Left lung (tissue), 10 donors: ENCODE data around the gene GRB10. TPM values are rescaled to one million over a fixed set of nuclear protein-coding genes. Genes with fewer than 3 reads are reported as not detected.

ENCODE experiments used
- ATAC-seq: fragments of 200-7000 bp; cut with Tn5 transposase; one replicate; pipeline ENCODE4 v1.9.1; 2020; ENCODE audit warnings: moderate library complexity
- DNase-seq, 4 donors: peaks; one replicate each; pipeline ENCODE4 v3.0.0-alpha.2; 2013 to 2020
- H3K27ac ChIP-seq, 2 donors: fragments of 200-600 bp; sonication (generic) in 1 of 2; one replicate each; pipeline versions ENCODE4 v1.5.0 to v1.8.0; 2020 to 2021
- H3K27me3 ChIP-seq, 2 donors: fragments of 200-600 bp; sonication (generic) in 1 of 2; one replicate each; pipeline versions ENCODE4 v1.5.0 to v1.8.0; 2020 to 2021
- H3K36me3 ChIP-seq, 2 donors: fragments of 200-600 bp; sonication (generic) in 1 of 2; one replicate each; pipeline versions ENCODE4 v1.5.0 to v1.8.0; 2020 to 2021
- H3K4me1 ChIP-seq, 2 donors: fragments of 200-600 bp; one replicate each; pipeline ENCODE4 v1.8.0; 2021
- H3K4me3 ChIP-seq, 2 donors: fragments of 200-600 bp; sonication (generic) in 1 of 2; one replicate each; pipeline versions ENCODE4 v1.5.0 to v1.8.0; 2020 to 2021; ENCODE audit warnings: mild to moderate bottlenecking in 1 of 2
- H3K9me3 ChIP-seq, 2 donors: fragments of 200-600 bp; sonication (generic) in 1 of 2; one replicate each; pipeline versions ENCODE4 v1.5.0 to v1.8.0; 2020 to 2021
- CTCF ChIP-seq, 2 donors: fragments of 200-600 bp; sonication (generic) in 1 of 2; IDR thresholded peaks; one replicate each; pipeline versions ENCODE4 v1.5.0 to v1.8.0; 2021; ENCODE audit warnings: antibody characterized with exemption in 2 of 2
- intact Hi-C, 2 donors: fragments of 100-400 bp; cut with DNase I; formaldehyde crosslinking; loops; one replicate each; pipeline versions ENCODE4 v1.11.2 to v1.14.2; 2022
- polyA plus RNA-seq, 6 donors: library from polyadenylated mRNA; unstranded; fragments of 120-200 nt; gene quantifications; one replicate each; pipeline ENCODE4 v1.2.1, GENCODE V29; 2013; ENCODE audit not compliant: insufficient read length in 6 of 6
- total RNA-seq, 2 donors: library from RNA; stranded (reverse); fragmentation: NEBNext Ultra II Directional; extraction: Animal tissue kit (Norgen Biotek cat#: 25700); gene quantifications; one replicate each; pipeline ENCODE4 v1.2.1, GENCODE V29; 2021
- donor health status: DM: no; HTN: yes; CAD: no.
- donor health status: DM: no; HTN: no; CAD: no.

The GRB10 gene
- total and polyA plus RNA-seq, 8 donors = 38.8 to 58.3 (median 45.0) TPM

DNA sequence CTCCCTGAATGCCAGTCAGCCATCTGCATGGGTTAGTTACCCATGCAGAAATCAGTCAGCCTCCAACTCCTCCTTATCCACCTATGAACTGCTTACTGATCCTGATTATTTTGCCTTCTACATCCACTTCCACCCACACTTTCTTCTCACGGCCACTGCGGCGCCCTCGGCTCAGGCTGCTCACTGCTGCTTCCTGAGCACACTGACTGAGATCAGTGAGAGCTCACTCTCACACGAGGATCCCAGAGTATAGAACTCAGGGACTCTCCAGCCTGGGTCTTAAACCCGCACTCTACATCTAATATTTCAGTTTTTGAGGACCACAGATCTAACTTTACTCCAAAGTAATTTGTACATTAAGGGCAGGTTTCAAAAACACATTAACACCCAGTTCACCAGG, 64.4 kb downstream of the GRB10 start:
- H3K27ac ChIP-seq = no peak overlapping the region
- H3K27me3 ChIP-seq = no peaks in the 10 kb centered on the region
- no peak for TF ChIP-seq CTCF (IDR thresholded peaks at IDR 0.05)
- peaks cover 4 to 55% of the 10 kb centered on the region in 2 donors for H3K4me1 ChIP-seq
- H3K4me3 ChIP-seq = no peak overlapping the region
- no peaks in the 10 kb centered on the region for H3K9me3 ChIP-seq
- H3K36me3 ChIP-seq = no peaks in the 10 kb centered on the region
- intact Hi-C loops = no loop called here
- ATAC-seq = no peak
- no peak for DNase-seq

GRCh38 chr7:50717181-50717580, 65.5 kb downstream of the GRB10 start:
- Histone ChIP-seq H3K27ac (no peak overlapping the region), H3K36me3 (no peaks in the 10 kb centered on the region), H3K4me3 (no peak overlapping the region), H3K4me1 (peaks cover 10 to 48% of the 10 kb centered on the region in 2 donors), H3K9me3 (no peaks in the 10 kb centered on the region), H3K27me3 (no peaks in the 10 kb centered on the region)
- TF ChIP-seq CTCF (IDR thresholded peaks at IDR 0.05) = no peak
- ATAC-seq (no peak), DNase-seq (no peak)
- intact Hi-C loops = no loop called here

GRCh38 chr7:50714857-50715256, 67.8 kb downstream of the GRB10 start:
- no peaks in the 10 kb centered on the region for H3K27me3 ChIP-seq
- ATAC-seq = no peak

DNA sequence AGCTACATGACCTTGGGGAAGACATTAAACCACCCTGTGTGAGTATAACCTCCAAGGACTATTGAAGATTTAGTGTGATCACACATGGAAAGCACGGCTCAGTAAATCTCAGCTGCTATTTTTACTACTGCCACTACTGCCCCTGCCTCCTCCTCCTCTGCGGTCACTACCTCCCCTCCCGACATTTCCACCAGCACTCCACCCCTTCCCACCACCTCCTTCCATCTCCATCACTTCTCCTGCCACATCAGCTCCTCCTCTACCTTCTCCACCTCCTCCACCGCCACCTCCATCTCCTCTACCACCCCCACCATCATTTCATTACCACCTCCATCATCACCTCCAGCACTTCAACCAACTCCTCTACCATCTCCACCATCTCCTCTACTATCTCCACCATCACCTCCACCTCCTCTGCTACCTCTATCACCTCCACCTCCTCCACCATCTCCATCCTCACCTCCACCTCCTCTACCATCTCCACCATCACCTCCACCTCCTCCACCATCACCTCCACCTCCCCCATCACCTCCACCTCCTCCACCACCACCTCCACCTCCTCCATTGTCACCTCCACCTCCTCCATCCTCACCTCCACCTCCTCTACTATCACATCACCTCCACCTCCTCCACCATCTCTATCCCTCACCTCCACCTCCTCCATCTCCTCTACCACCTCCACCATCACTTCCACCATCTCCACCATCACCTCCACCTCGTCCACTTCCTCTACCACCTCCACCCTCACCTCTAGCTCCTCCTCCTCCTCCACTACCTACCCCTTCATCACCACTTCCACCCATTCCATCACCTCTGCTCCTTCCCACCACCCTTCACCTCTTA, 69.4 kb downstream of the GRB10 start:
- no peak for TF ChIP-seq CTCF (IDR thresholded peaks at IDR 0.05)
- Histone ChIP-seq H3K27me3 (no peaks in the 10 kb centered on the region), H3K4me3 (no peak overlapping the region), H3K9me3 (no peaks in the 10 kb centered on the region), H3K36me3 (no peaks in the 10 kb centered on the region), H3K27ac (no peak overlapping the region), H3K4me1 (peaks cover 7 to 45% of the 10 kb centered on the region in 2 donors)
- intact Hi-C loops = no loop called here
- DNase-seq (no peak), ATAC-seq (no peak)

More at GRCh38 chr7:50714857-50715256, 67.8 kb downstream of the GRB10 start:
- Histone ChIP-seq H3K4me3 (no peak overlapping the region), H3K36me3 (no peaks in the 10 kb centered on the region), H3K27ac (no peak overlapping the region), H3K9me3 (no peaks in the 10 kb centered on the region), H3K4me1 (peaks cover 11 to 47% of the 10 kb centered on the region in 2 donors)
- DNase-seq = no peak
- intact Hi-C loops = no loop called here
- TF ChIP-seq CTCF (IDR thresholded peaks at IDR 0.05) = no peak

DNA sequence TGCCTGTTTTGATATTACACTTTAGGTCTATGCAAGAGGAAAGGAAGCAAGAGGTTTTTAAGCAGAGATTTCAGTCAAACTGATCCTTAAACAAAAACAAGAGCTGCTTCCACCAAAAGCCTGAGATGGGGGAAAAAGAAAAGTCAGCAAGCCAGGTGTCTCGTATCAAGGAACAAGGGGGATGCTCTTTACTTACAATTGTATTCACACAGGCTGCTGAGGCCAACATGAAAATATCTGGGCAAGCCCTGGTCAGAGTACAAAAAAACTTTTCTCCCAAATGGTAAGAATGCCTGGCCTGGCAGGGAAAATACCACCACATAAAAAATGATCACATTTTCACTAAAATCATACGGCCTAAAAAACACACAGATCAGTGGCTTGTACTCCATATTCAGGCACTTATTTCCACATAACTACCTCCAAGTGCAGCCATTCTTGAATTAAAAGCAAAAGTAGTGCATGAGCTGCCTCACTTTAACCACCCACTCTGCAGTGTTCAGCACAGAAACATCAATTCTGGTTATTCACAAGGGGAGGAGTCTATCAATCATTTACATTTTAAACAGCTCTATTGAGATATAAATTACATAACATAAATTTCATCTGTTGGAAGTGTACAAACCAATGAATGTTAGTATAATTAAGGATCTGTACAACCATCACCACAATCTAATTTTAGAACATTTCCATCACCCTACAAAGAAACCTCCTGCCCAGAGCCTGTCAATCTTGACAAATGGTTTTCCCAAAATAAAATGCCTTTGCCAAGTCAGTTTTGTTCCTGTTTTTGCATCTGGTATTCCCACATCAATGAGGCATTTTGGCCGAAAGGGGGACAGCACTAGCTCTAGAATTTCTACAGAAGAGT, 70.2 kb downstream of the GRB10 start:
- no peaks in the 10 kb centered on the region for H3K27me3 ChIP-seq
- intact Hi-C loops = no loop called here
- peaks cover 7 to 40% of the 10 kb centered on the region in 2 donors for H3K4me1 ChIP-seq
- no peaks in the 10 kb centered on the region for H3K9me3 ChIP-seq
- TF ChIP-seq CTCF (IDR thresholded peaks at IDR 0.05) = no peak
- H3K4me3 ChIP-seq = no peak overlapping the region
- no peak overlapping the region for H3K27ac ChIP-seq
- no peaks in the 10 kb centered on the region for H3K36me3 ChIP-seq
- no peak for DNase-seq
- no peak for ATAC-seq
